ENCODE data around the gene C17orf114.

Gene C17orf114

DNA sequence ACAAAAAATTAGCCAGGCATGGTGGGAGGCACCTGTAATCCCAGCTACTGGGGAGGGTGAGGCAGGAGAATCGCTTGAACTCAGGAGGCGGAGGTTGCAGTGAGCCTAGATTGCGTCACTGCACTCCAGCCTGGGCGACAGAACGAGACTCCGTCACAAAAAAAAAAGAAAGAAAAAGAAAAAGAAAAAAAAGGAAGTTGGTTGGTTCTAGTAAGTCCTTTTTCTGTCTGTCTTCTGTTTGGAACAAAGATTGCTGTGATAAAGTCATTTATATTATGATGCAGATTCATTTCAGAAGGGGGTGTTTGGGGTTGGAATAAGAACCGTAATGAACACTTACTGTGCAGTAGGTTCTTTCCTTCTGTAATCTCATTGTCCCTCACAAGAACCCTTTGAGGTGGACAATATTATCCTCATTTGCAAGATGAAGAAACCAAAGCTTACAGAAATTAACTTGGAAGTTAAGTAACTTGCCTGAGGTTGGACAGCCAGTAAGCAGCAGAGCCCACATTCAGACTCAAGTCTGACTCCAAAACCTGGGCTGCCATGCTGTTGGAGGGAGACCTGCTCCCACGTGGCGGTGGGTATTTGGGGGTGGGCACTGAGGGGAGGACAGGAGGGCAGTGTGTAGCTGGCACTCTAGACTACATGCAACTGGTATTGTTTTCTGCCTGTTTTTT is 41.3 kb upstream of the C17orf114 start:
- no peak overlapping the region for H2AFZ ChIP-seq (ENCODE audit: low read depth, low read length)
- TF ChIP-seq RAD21 (conservative IDR thresholded peaks at IDR 0.05) = no peak
- TF ChIP-seq, protein P1, sequence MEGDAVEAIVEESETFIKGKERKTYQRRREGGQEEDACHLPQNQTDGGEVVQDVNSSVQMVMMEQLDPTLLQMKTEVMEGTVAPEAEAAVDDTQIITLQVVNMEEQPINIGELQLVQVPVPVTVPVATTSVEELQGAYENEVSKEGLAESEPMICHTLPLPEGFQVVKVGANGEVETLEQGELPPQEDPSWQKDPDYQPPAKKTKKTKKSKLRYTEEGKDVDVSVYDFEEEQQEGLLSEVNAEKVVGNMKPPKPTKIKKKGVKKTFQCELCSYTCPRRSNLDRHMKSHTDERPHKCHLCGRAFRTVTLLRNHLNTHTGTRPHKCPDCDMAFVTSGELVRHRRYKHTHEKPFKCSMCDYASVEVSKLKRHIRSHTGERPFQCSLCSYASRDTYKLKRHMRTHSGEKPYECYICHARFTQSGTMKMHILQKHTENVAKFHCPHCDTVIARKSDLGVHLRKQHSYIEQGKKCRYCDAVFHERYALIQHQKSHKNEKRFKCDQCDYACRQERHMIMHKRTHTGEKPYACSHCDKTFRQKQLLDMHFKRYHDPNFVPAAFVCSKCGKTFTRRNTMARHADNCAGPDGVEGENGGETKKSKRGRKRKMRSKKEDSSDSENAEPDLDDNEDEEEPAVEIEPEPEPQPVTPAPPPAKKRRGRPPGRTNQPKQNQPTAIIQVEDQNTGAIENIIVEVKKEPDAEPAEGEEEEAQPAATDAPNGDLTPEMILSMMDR (IDR thresholded peaks at IDR 0.05; ENCODE audit: poor library complexity, severe bottlenecking) = no peak
- no peak for TF ChIP-seq EP300 (conservative IDR thresholded peaks at IDR 0.05; ENCODE audit: poor library complexity, severe bottlenecking)
- no peak for TF ChIP-seq TAF1 (IDR thresholded peaks at IDR 0.05; ENCODE audit: low read depth)
- no peak overlapping the region for H3K27ac ChIP-seq (ENCODE audit: low read length)
- no peaks in the 10 kb centered on the region for H4K20me1 ChIP-seq (ENCODE audit: insufficient read depth)
- H3K9me2 ChIP-seq (ENCODE audit: insufficient read depth, low read length) = no peaks in the 10 kb centered on the region
- peaks cover 25% of the 10 kb centered on the region for H3K79me2 ChIP-seq (replicated peaks; ENCODE audit: insufficient read depth, low read length)
- H3K9ac ChIP-seq (ENCODE audit: low read length) = no peak overlapping the region
- no peaks in the 10 kb centered on the region for H3K36me3 ChIP-seq (ENCODE audit: insufficient read depth, low read length)
- H3K4me3 ChIP-seq (ENCODE audit: low read length) = no peak overlapping the region
- H3K4me2 ChIP-seq (ENCODE audit: low read length) = no peak overlapping the region
- H3K9me3 ChIP-seq (ENCODE audit: low read length) = no peaks in the 10 kb centered on the region
- H3F3A ChIP-seq (ENCODE audit: insufficient read depth, low read length, poor library complexity, severe bottlenecking) = no peaks in the 10 kb centered on the region
- H3K27me3 ChIP-seq (ENCODE audit: insufficient read depth, low read depth, low read length) = no peaks in the 10 kb centered on the region

DNA sequence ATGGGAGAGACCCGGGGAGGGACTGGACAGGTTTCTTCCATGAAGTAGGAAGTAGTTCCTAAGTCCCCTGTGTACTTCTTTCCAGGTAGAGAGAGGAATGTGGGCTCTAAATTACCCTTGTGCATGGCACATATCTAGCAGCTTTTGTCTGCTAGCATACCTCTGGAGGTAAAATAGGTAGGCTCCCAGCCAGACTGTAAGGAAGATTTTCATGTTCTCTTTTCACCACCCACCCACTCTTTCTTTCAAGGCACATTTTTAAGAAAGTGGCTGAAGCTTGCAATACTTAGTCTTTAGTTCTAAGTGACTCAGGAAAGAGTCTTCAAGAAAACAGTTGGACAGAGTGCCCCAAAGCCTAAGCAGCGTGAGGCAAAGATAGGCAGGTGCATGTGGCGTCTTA is 40.2 kb upstream of the C17orf114 start:
- Histone ChIP-seq H2AFZ (ENCODE audit: low read depth, low read length) (no peak overlapping the region), H3K27ac (ENCODE audit: low read length) (no peak overlapping the region), H3K27me3 (ENCODE audit: insufficient read depth, low read depth, low read length) (no peaks in the 10 kb centered on the region), H3K9me2 (ENCODE audit: insufficient read depth, low read length) (no peaks in the 10 kb centered on the region), H4K20me1 (ENCODE audit: insufficient read depth) (no peaks in the 10 kb centered on the region), H3K36me3 (ENCODE audit: insufficient read depth, low read length) (no peaks in the 10 kb centered on the region), H3K9ac (ENCODE audit: low read length) (no peak overlapping the region), H3K4me2 (ENCODE audit: low read length) (no peak overlapping the region), H3K4me3 (ENCODE audit: low read length) (no peak overlapping the region), H3K79me2 (replicated peaks; ENCODE audit: insufficient read depth, low read length) (peaks cover 33% of the 10 kb centered on the region), H3F3A (ENCODE audit: insufficient read depth, low read length, poor library complexity, severe bottlenecking) (no peaks in the 10 kb centered on the region), H3K9me3 (ENCODE audit: low read length) (no peaks in the 10 kb centered on the region)
- no peak for TF ChIP-seq RAD21 (conservative IDR thresholded peaks at IDR 0.05)
- TF ChIP-seq TAF1 (IDR thresholded peaks at IDR 0.05; ENCODE audit: low read depth) = no peak
- TF ChIP-seq EP300 (conservative IDR thresholded peaks at IDR 0.05; ENCODE audit: poor library complexity, severe bottlenecking) = no peak
- TF ChIP-seq SMC3 (conservative IDR thresholded peaks at IDR 0.05; ENCODE audit: poor library complexity) = no peak
- no peak for TF ChIP-seq MXI1 (conservative IDR thresholded peaks at IDR 0.05; ENCODE audit: poor library complexity, severe bottlenecking)
- no peak for TF ChIP-seq POLR2AphosphoS5 (IDR thresholded peaks at IDR 0.05)
- TF ChIP-seq, protein P1 (IDR thresholded peaks at IDR 0.05; ENCODE audit: poor library complexity, severe bottlenecking) = no peak
- TF ChIP-seq, protein P2, sequence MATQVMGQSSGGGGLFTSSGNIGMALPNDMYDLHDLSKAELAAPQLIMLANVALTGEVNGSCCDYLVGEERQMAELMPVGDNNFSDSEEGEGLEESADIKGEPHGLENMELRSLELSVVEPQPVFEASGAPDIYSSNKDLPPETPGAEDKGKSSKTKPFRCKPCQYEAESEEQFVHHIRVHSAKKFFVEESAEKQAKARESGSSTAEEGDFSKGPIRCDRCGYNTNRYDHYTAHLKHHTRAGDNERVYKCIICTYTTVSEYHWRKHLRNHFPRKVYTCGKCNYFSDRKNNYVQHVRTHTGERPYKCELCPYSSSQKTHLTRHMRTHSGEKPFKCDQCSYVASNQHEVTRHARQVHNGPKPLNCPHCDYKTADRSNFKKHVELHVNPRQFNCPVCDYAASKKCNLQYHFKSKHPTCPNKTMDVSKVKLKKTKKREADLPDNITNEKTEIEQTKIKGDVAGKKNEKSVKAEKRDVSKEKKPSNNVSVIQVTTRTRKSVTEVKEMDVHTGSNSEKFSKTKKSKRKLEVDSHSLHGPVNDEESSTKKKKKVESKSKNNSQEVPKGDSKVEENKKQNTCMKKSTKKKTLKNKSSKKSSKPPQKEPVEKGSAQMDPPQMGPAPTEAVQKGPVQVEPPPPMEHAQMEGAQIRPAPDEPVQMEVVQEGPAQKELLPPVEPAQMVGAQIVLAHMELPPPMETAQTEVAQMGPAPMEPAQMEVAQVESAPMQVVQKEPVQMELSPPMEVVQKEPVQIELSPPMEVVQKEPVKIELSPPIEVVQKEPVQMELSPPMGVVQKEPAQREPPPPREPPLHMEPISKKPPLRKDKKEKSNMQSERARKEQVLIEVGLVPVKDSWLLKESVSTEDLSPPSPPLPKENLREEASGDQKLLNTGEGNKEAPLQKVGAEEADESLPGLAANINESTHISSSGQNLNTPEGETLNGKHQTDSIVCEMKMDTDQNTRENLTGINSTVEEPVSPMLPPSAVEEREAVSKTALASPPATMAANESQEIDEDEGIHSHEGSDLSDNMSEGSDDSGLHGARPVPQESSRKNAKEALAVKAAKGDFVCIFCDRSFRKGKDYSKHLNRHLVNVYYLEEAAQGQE (IDR thresholded peaks at IDR 0.05; ENCODE audit: borderline replicate concordance) = no peak
- no peak for TF ChIP-seq EZH2 (IDR thresholded peaks at IDR 0.05; ENCODE audit: borderline replicate concordance, insufficient read depth, low read length, poor library complexity, severe bottlenecking)

Measured in neural cell (in vitro differentiated cells).